K562 (cell line): ENCODE results near the gene KBTBD3. TPM values are rescaled to one million over a fixed set of nuclear protein-coding genes. Genes with fewer than 3 reads are reported as not detected.

Source experiments
- ATAC-seq: fragments of 200-7000 bp; cut with Tn5 transposase; 3 replicates; pipeline ENCODE4 v1.9.1; 2020; ENCODE audit warnings: moderate library complexity
- BruUV-seq: library from RNA; stranded (reverse); fragments of 400-500 nt; replicated peaks from 2 replicates; lab custom pipeline; 2021; lab: Mats Ljungman, UMichigan
- CTCF ChIA-PET: fragments of 300-600 bp; formaldehyde crosslinking; extraction: SDS; loops from one replicate; lab custom pipeline; 2021; ENCODE audit warnings: low intra/inter-chr PET ratio; lab: Yijun Ruan, JAX
- POLR2A ChIA-PET: fragments of 300-600, 350-650 bp; sonication (Branson Sonifier 250); formaldehyde crosslinking; extraction: SDS; loops from one replicate; lab custom pipeline; 2021; ENCODE audit warnings: antibody characterized with exemption, inconsistent platforms; lab: Yijun Ruan, JAX
- DNase-seq, 4 experiments: peaks; one replicate each; pipeline versions ENCODE4 v3.0.0 to v3.0.0-alpha.2; 2011 to 2018; ENCODE audit warnings: low spot score in 3 of 4, mixed read lengths in 3 of 4; ENCODE audit errors: extremely low read depth in 1 of 4
- FAIRE-seq: peaks from 2 replicates; lab custom pipeline; 2011; peaks lifted over from hg19 to GRCh38; lab: Jason Lieb, UNC
- H2AFZ ChIP-seq: 2 replicates; pipeline ENCODE4 v1.6.0; 2011; ENCODE audit warnings: low read depth, low read length, control low read depth, inconsistent platforms
- H3K27ac ChIP-seq: fragments of 200-600 bp; 3 replicates; pipeline ENCODE4 v1.8.0; 2011; ENCODE audit warnings: low read depth, mild to moderate bottlenecking, control low read depth, inconsistent platforms, low read length, moderate library complexity, mixed read lengths; ENCODE audit errors: extremely low read depth
- H3K27me3 ChIP-seq, 2 experiments: fragments of 300-600 bp in 1 of 2; 2 replicates in 1 of 2; 3 replicates in 1 of 2; pipeline versions ENCODE4 v1.6.0 to v1.8.0; 2011; ENCODE audit warnings: inconsistent platforms in 2 of 2, low read length in 2 of 2, mild to moderate bottlenecking in 1 of 2, mixed read lengths in 1 of 2, moderate library complexity in 1 of 2; ENCODE audit not compliant: control insufficient read depth in 2 of 2, insufficient read depth in 2 of 2
- H3K36me3 ChIP-seq: fragments of 300-600 bp; 3 replicates; pipeline ENCODE4 v1.8.0; 2011; ENCODE audit warnings: mild to moderate bottlenecking, low read length, inconsistent platforms; ENCODE audit not compliant: control insufficient read depth, insufficient read depth
- H3K4me1 ChIP-seq, 2 experiments: fragments of 200-600 bp in 1 of 2; replicated peaks in 1 of 2; 2 replicates in 1 of 2; 3 replicates in 1 of 2; pipeline versions ENCODE4 v1.5.1 to v1.8.0; 2011; ENCODE audit warnings: inconsistent platforms in 2 of 2, low read length in 2 of 2, mild to moderate bottlenecking in 1 of 2, mixed read lengths in 1 of 2, moderate library complexity in 1 of 2; ENCODE audit not compliant: control insufficient read depth in 2 of 2, insufficient read depth in 2 of 2
- H3K4me2 ChIP-seq: 2 replicates; pipeline ENCODE4 v1.6.1; 2011; ENCODE audit warnings: low read length, control low read depth, inconsistent platforms, mixed read lengths; ENCODE audit not compliant: insufficient read depth
- H3K4me3 ChIP-seq: fragments of 200-600 bp; sonication (generic), shearing (Covaris generic); 2 replicates; pipeline ENCODE4 v1.5.1; 2016; ENCODE audit warnings: control low read depth, inconsistent platforms
- H3K79me2 ChIP-seq: fragments of 200-600 bp; 3 replicates; pipeline ENCODE4 v1.8.0; 2011; ENCODE audit warnings: low read length, inconsistent platforms; ENCODE audit not compliant: control insufficient read depth, insufficient read depth
- H3K9ac ChIP-seq, 2 experiments: 2 replicates each; pipeline versions ENCODE4 v1.6.0 to v1.6.1; 2011; ENCODE audit warnings: low read depth in 2 of 2, low read length in 2 of 2, control low read depth in 1 of 2, inconsistent platforms in 1 of 2, mild to moderate bottlenecking in 1 of 2, mixed read lengths in 1 of 2; ENCODE audit not compliant: insufficient read depth in 1 of 2
- H3K9me1 ChIP-seq: one replicate; pipeline ENCODE4 v1.6.0; 2011; ENCODE audit warnings: inconsistent platforms, mild to moderate bottlenecking, low read length, moderate library complexity; ENCODE audit not compliant: control insufficient read depth, insufficient read depth
- H3K9me3 ChIP-seq: replicated peaks from 2 replicates; pipeline ENCODE4 v1.5.1; 2011; ENCODE audit warnings: low read depth, low read length, inconsistent platforms; ENCODE audit not compliant: control insufficient read depth, insufficient read depth
- H4K20me1 ChIP-seq: replicated peaks from 2 replicates; pipeline ENCODE4 v1.6.1; 2011; ENCODE audit warnings: low read length, inconsistent platforms, mixed read lengths; ENCODE audit not compliant: control insufficient read depth, insufficient read depth
- CBFA2T2 ChIP-seq: fragments of 450-650 bp; conservative IDR thresholded peaks from 2 replicates; pipeline ENCODE4 v1.6.1; 2017; ENCODE audit warnings: mild to moderate bottlenecking
- DACH1 ChIP-seq: fragments of 450-650 bp; IDR thresholded peaks from 2 replicates; pipeline ENCODE4 v1.6.1; 2018; ENCODE audit not compliant: partially characterized antibody
- EP400 ChIP-seq: fragments of 450-650 bp; IDR thresholded peaks from 2 replicates; pipeline ENCODE4 v1.6.1; 2017; ENCODE audit warnings: antibody characterized with exemption, mild to moderate bottlenecking, moderate library complexity
- GTF3C2 ChIP-seq: IDR thresholded peaks from 3 replicates; pipeline ENCODE4 v1.6.1; 2011; ENCODE audit warnings: borderline replicate concordance, mild to moderate bottlenecking, moderate library complexity; ENCODE audit not compliant: insufficient read length; ENCODE audit errors: extremely low read depth
- HMGN3 ChIP-seq: IDR thresholded peaks from 2 replicates; pipeline ENCODE4 v1.6.1; 2011; ENCODE audit warnings: borderline replicate concordance, low read depth, mild to moderate bottlenecking, mixed read lengths, low read length; ENCODE audit not compliant: insufficient read length; ENCODE audit errors: extremely low read depth
- HNRNPK ChIP-seq: fragments of 200-400 bp; formaldehyde crosslinking; IDR thresholded peaks from one replicate; pipeline ENCODE4 v1.6.1; 2018; ENCODE audit warnings: mild to moderate bottlenecking, low read depth, low read length; ENCODE audit not compliant: poor library complexity, severe bottlenecking
- HSF4 ChIP-seq: fragments of 250-450 bp; sonication (Bioruptor Pico); IDR thresholded peaks from 2 replicates; pipeline ENCODE4 v2.1.2; 2022; ENCODE audit warnings: mild to moderate bottlenecking, moderate library complexity, borderline replicate concordance
- KAT8 ChIP-seq: fragments of 450-650 bp; IDR thresholded peaks from 2 replicates; pipeline ENCODE4 v1.6.1; 2016; ENCODE audit warnings: low read depth, mild to moderate bottlenecking
- MLLT1 ChIP-seq, 2 experiments: fragments of 450-650 bp; IDR thresholded peaks; 2 replicates each; pipeline ENCODE4 v1.6.1; 2016
- NEUROD1 ChIP-seq: fragments of 150-350 bp; IDR thresholded peaks from 2 replicates; pipeline ENCODE4 v1.6.1; 2014; ENCODE audit warnings: borderline replicate concordance, low read length, low read depth; ENCODE audit not compliant: partially characterized antibody
- NR4A1 ChIP-seq, 2 experiments: fragments of 250-450 bp in 1 of 2; fragments of 450-650 bp in 1 of 2; sonication (Bioruptor Pico) in 1 of 2; IDR thresholded peaks; 2 replicates each; pipeline versions ENCODE4 v1.4.0 to v1.6.1; 2016 to 2020; ENCODE audit warnings: mild to moderate bottlenecking in 2 of 2, missing compliant biosample characterization in 1 of 2, missing genetic modification characterization in 1 of 2, moderate library complexity in 1 of 2
- PTTG1 ChIP-seq: fragments of 450-650 bp; IDR thresholded peaks from 2 replicates; pipeline ENCODE4 v1.6.1; 2016; ENCODE audit warnings: low read depth, mild to moderate bottlenecking, missing genetic modification characterization, missing compliant biosample characterization
- PURB ChIP-seq: sonication (generic); formaldehyde crosslinking; IDR thresholded peaks from 2 replicates; pipeline ENCODE4 v1.9.0; 2021; ENCODE audit warnings: low read depth, mild to moderate bottlenecking, missing genetic modification reagents
- RAD51 ChIP-seq: fragments of 450-650 bp; IDR thresholded peaks from 2 replicates; pipeline ENCODE4 v1.7.1; 2016; ENCODE audit warnings: low read depth, mild to moderate bottlenecking, borderline replicate concordance
- RHOXF2B ChIP-seq: fragments of 250-450 bp; sonication (Bioruptor Pico); conservative IDR thresholded peaks from 2 replicates; pipeline ENCODE4 v1.5.1; 2021
- SIRT6 ChIP-seq: IDR thresholded peaks from one replicate; pipeline ENCODE4 v1.6.1; 2012; ENCODE audit warnings: low read depth, mild to moderate bottlenecking, control low read depth, inconsistent platforms, low read length, moderate library complexity
- ZBTB7A ChIP-seq: IDR thresholded peaks from 2 replicates; pipeline ENCODE4 v1.6.1; 2011; ENCODE audit warnings: low read depth, mild to moderate bottlenecking, low read length, moderate library complexity, borderline replicate concordance; ENCODE audit not compliant: control insufficient read depth
- ZNF507 ChIP-seq: conservative IDR thresholded peaks from 2 replicates; pipeline ENCODE4 v1.6.1; 2017; ENCODE audit warnings: missing genetic modification characterization, missing compliant biosample characterization
- ZNF707 ChIP-seq: fragments of 250-450 bp; sonication (Bioruptor Pico); conservative IDR thresholded peaks from 2 replicates; pipeline ENCODE4 v1.8.0; 2022; ENCODE audit warnings: inconsistent platforms, mild to moderate bottlenecking, moderate library complexity
- ZNF778 ChIP-seq: fragments of 450-650 bp; formaldehyde crosslinking; IDR thresholded peaks from 2 replicates; pipeline ENCODE4 v1.4.0; 2020; ENCODE audit warnings: mild to moderate bottlenecking, moderate library complexity
- in situ Hi-C: fragments of 300-500 bp; cut with MboI; formaldehyde crosslinking; loops from 4 replicates; pipeline ENCODE4 v1.15.0; 2018; ENCODE audit warnings: inconsistent platforms, mixed read lengths
- intact Hi-C: fragments of 100-400 bp; cut with micrococcal nuclease; formaldehyde crosslinking; loops from 2 replicates; pipeline ENCODE4 v1.14.2; 2022
- polyA plus RNA-seq, 8 experiments: library from polyadenylated mRNA; depleted of rRNA in 4 of 8; stranded (reverse) in 5 of 8; unstranded in 3 of 8; fragments of >200 nt; fragmentation: Nextera tagmentation in 2 of 8; fragmentation: Illumina TruSeq in 1 of 8; extraction: Ambion mirVana in 2 of 8; extraction: Trizol in 1 of 8; gene quantifications; 2 replicates each; pipeline versions ENCODE4 v1.2.1 to v1.2.3, GENCODE V29; 2011 to 2014; ENCODE audit warnings: inconsistent platforms in 1 of 8, missing spikeins in 1 of 8
- total RNA-seq, 7 experiments: library from RNA; depleted of rRNA in 6 of 7; stranded (reverse); fragments of >200 nt in 6 of 7; fragmentation: Illumina TruSeq in 2 of 7; extraction: Trizol in 2 of 7; gene quantifications; 2 replicates each; pipeline versions ENCODE4 v1.2.1 to v1.2.3, GENCODE V29; 2011 to 2021; ENCODE audit warnings: low replicate concordance in 1 of 7

The KBTBD3 gene
- total and polyA plus RNA-seq, 9 of the 15 experiments (the other 6 are each of a cell fraction or from before 2014, with no cell fraction given), result 4.2 to 31.2 (median 6.4) TPM

GRCh38 chr11:106047631-106048030 is 29.5 kb downstream of the KBTBD3 start (continued):
- no peak for TF ChIP-seq ZNF507
- no peak for TF ChIP-seq ZBTB7A
- TF ChIP-seq CBFA2T2, result no peak
- no peak for TF ChIP-seq NEUROD1
- TF ChIP-seq MLLT1 (IDR thresholded peaks at IDR 0.05), result no peak
- TF ChIP-seq HNRNPK, result no peak
- TF ChIP-seq PTTG1 (tag), result no peak
- no peak for TF ChIP-seq ZNF778 (CRISPR knock-in tag)
- TF ChIP-seq RAD51, result no peak

- intact Hi-C loops (no loop called here), in situ Hi-C loops (no loop called here)
- Histone ChIP-seq H3K27ac (no peak overlapping the region), H3K4me2 (no peak overlapping the region), H3K9ac (no peak overlapping the region), H3K36me3 (no peaks in the 10 kb centered on the region), H3K9me1 (no peaks in the 10 kb centered on the region), H3K9me3 (no peaks in the 10 kb centered on the region), H3K4me1 (no peaks in the 10 kb centered on the region), H2AFZ (no peak overlapping the region), H3K79me2 (no peaks in the 10 kb centered on the region), H3K4me3 (no peak overlapping the region), H3K27me3 (no peaks in the 10 kb centered on the region), H4K20me1 (no peaks in the 10 kb centered on the region)
- POLR2A ChIA-PET, result no interaction called here
- BruUV-seq, result no TSS peak
- CTCF ChIA-PET, result no interaction called here
- DNase-seq (no peak), ATAC-seq (no peak), FAIRE-seq (no peak)
- TF ChIP-seq PURB (CRISPR knock-in tag), result no peak
- no peak for TF ChIP-seq HMGN3
- no peak for TF ChIP-seq DACH1
- no peak for TF ChIP-seq KAT8
- TF ChIP-seq ZNF707 (CRISPR knock-in tag), result no peak
- TF ChIP-seq GTF3C2, result no peak
- TF ChIP-seq EP400, result no peak
- TF ChIP-seq RHOXF2B (CRISPR knock-in tag), result no peak
- no peak for TF ChIP-seq HSF4
- no peak for TF ChIP-seq SIRT6
- TF ChIP-seq NR4A1 (CRISPR knock-in tag; IDR thresholded peaks at IDR 0.05), result no peak
- TF ChIP-seq NR4A1 (tag; IDR thresholded peaks at IDR 0.05), result no peak
Measured at GRCh38 chr11:106043540-106043939, 33.6 kb downstream of the KBTBD3 start.
